DOHH2 (cell line): ENCODE measurements around the gene TUBB2B.

Source experiments
- H3F3A ChIP-seq: fragments of 200-600 bp; sonication (generic), shearing (Covaris generic); 2 replicates; pipeline ENCODE4 v1.6.0; 2016; ENCODE audit warnings: antibody characterized with exemption, mild to moderate bottlenecking; ENCODE audit not compliant: control insufficient read depth, insufficient read depth
- H3K27ac ChIP-seq: fragments of 200-600 bp; sonication (generic); 2 replicates; pipeline ENCODE4 v1.5.1; 2014; ENCODE audit warnings: low read depth, mild to moderate bottlenecking, low read length, moderate library complexity
- H3K27me3 ChIP-seq: fragments of 200-600 bp; sonication (generic); 2 replicates; pipeline ENCODE4 v1.6.1; 2014; ENCODE audit warnings: mild to moderate bottlenecking, low read length, mixed read lengths; ENCODE audit not compliant: control insufficient read depth
- H3K36me3 ChIP-seq: fragments of 200-600 bp; sonication (generic); 2 replicates; pipeline ENCODE4 v1.6.1; 2014; ENCODE audit warnings: mild to moderate bottlenecking, low read length, moderate library complexity, mixed read lengths; ENCODE audit not compliant: control insufficient read depth
- H3K4me1 ChIP-seq: fragments of 200-600 bp; sonication (generic); 2 replicates; pipeline ENCODE4 v1.6.1; 2014; ENCODE audit warnings: mild to moderate bottlenecking, low read length, mixed read lengths; ENCODE audit not compliant: control insufficient read depth
- H3K4me2 ChIP-seq: fragments of 200-600 bp; sonication (generic); 2 replicates; pipeline ENCODE4 v1.6.0; 2014; ENCODE audit warnings: mild to moderate bottlenecking, low read length, moderate library complexity
- H3K4me3 ChIP-seq: fragments of 200-600 bp; sonication (generic); 2 replicates; pipeline ENCODE4 v1.5.1; 2014; ENCODE audit warnings: mild to moderate bottlenecking, low read length, mixed read lengths
- H3K79me2 ChIP-seq: fragments of 200-600 bp; sonication (generic); 2 replicates; pipeline ENCODE4 v1.6.1; 2014; ENCODE audit warnings: mild to moderate bottlenecking, low read length, mixed read lengths; ENCODE audit not compliant: control insufficient read depth
- H3K9me2 ChIP-seq: fragments of 200-600 bp; sonication (generic); replicated peaks from 2 replicates; pipeline ENCODE4 v1.6.1; 2014; ENCODE audit warnings: mild to moderate bottlenecking, low read length, mixed read lengths; ENCODE audit not compliant: control insufficient read depth
- H3K9me3 ChIP-seq: fragments of 200-600 bp; sonication (generic); 2 replicates; pipeline ENCODE4 v1.6.1; 2014; ENCODE audit warnings: antibody characterized with exemption, low read length, mixed read lengths; ENCODE audit not compliant: control insufficient read depth, insufficient read depth
- H4K20me1 ChIP-seq: fragments of 200-600 bp; sonication (generic); 2 replicates; pipeline ENCODE4 v1.6.0; 2014; ENCODE audit warnings: low read depth, mild to moderate bottlenecking, antibody characterized with exemption, low read length, moderate library complexity; ENCODE audit not compliant: control insufficient read depth, insufficient read depth
- EZH2phosphoT487 ChIP-seq: fragments of 200-600 bp; sonication (generic); IDR thresholded peaks from 2 replicates; pipeline ENCODE4 v1.6.1; 2017; ENCODE audit warnings: borderline replicate concordance, mild to moderate bottlenecking, antibody characterized with exemption, low read length, moderate library complexity, mixed read lengths
- TF ChIP-seq, protein P1 (sequence below): fragments of 200-600 bp; sonication (generic); IDR thresholded peaks from one replicate; pipeline ENCODE4 v1.5.1; 2014; ENCODE audit warnings: antibody characterized with exemption, mild to moderate bottlenecking, low read depth, low read length; ENCODE audit not compliant: poor library complexity, severe bottlenecking

The TUBB2B gene

DNA sequence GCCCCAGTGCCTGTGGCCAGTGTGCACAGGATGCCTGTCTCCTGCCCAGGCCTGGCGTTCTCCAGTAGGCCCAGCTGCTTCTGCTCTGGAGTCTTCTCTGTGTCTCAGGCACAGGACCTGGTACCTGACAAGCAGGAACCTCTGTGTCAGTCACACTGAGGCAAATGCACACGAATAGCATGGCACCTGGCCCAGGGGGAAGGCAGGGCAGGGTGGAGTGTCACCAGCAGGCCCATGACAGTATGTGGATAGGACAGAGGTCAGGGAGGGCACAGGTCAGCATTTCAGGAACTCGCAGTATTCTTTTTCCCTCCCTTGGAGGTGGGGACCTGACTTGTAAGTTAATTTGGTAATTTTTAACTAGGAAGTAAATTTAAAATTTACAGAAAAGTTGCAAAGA lies 36.9 kb upstream of the TUBB2B start:
- peaks cover 84% of the 10 kb centered on the region for H3K79me2 ChIP-seq
- no peak overlapping the region for H3K27ac ChIP-seq
- H4K20me1 ChIP-seq, result no peaks in the 10 kb centered on the region; the same call in 1 of the 2 replicates
- H3K36me3 ChIP-seq, result peaks cover 75% of the 10 kb centered on the region
- H3K4me3 ChIP-seq, result no peak overlapping the region
- TF ChIP-seq, protein P1, sequence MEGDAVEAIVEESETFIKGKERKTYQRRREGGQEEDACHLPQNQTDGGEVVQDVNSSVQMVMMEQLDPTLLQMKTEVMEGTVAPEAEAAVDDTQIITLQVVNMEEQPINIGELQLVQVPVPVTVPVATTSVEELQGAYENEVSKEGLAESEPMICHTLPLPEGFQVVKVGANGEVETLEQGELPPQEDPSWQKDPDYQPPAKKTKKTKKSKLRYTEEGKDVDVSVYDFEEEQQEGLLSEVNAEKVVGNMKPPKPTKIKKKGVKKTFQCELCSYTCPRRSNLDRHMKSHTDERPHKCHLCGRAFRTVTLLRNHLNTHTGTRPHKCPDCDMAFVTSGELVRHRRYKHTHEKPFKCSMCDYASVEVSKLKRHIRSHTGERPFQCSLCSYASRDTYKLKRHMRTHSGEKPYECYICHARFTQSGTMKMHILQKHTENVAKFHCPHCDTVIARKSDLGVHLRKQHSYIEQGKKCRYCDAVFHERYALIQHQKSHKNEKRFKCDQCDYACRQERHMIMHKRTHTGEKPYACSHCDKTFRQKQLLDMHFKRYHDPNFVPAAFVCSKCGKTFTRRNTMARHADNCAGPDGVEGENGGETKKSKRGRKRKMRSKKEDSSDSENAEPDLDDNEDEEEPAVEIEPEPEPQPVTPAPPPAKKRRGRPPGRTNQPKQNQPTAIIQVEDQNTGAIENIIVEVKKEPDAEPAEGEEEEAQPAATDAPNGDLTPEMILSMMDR, result no peak
- no peak for TF ChIP-seq EZH2phosphoT487
- no peak overlapping the region for H3K4me2 ChIP-seq
- H3K27me3 ChIP-seq, result no peaks in the 10 kb centered on the region
- H3K9me2 ChIP-seq, result no peaks in the 10 kb centered on the region
- H3K9me3 ChIP-seq, result no peaks in the 10 kb centered on the region
- no peaks in the 10 kb centered on the region for H3F3A ChIP-seq
- H3K4me1 ChIP-seq, result peaks cover 14% of the 10 kb centered on the region

GRCh38 chr6:3263096-3263495 lies 35.6 kb upstream of the TUBB2B start:
- Histone ChIP-seq H3F3A (no peaks in the 10 kb centered on the region), H3K27ac (no peak overlapping the region), H3K9me2 (no peaks in the 10 kb centered on the region), H3K79me2 (peaks cover 85% of the 10 kb centered on the region), H3K4me3 (no peak overlapping the region), H3K4me2 (no peak overlapping the region), H4K20me1 (no peaks in the 10 kb centered on the region; the same call in 1 of the 2 replicates), H3K36me3 (peaks cover 64% of the 10 kb centered on the region), H3K4me1 (peaks cover 14% of the 10 kb centered on the region), H3K9me3 (no peaks in the 10 kb centered on the region), H3K27me3 (no peaks in the 10 kb centered on the region)
- TF ChIP-seq, protein P1, result no peak
- TF ChIP-seq EZH2phosphoT487, result no peak

- no peak for TF ChIP-seq EZH2phosphoT487
- TF ChIP-seq, protein P1, result no peak
- Histone ChIP-seq H3K4me3 (no peak overlapping the region), H3K79me2 (peaks cover 75% of the 10 kb centered on the region), H4K20me1 (no peaks in the 10 kb centered on the region; the same call in 1 of the 2 replicates), H3K36me3 (peaks cover 56% of the 10 kb centered on the region), H3K9me2 (no peaks in the 10 kb centered on the region), H3K9me3 (no peaks in the 10 kb centered on the region), H3K27ac (no peak overlapping the region), H3F3A (no peaks in the 10 kb centered on the region), H3K4me2 (no peak overlapping the region), H3K27me3 (no peaks in the 10 kb centered on the region), H3K4me1 (peaks cover 14% of the 10 kb centered on the region)
Measured at GRCh38 chr6:3261921-3262320, 34.5 kb upstream of the TUBB2B start.

GRCh38 chr6:3261518-3261820 lies 34.0 kb upstream of the TUBB2B start:
- H3K9me3 ChIP-seq, result no peaks in the 10 kb centered on the region
- H3K79me2 ChIP-seq, result peaks cover 74% of the 10 kb centered on the region
- peak overlapping the region; percentile 39; the same call in 1 of the 2 replicates for H3K4me2 ChIP-seq
- H3F3A ChIP-seq, result no peaks in the 10 kb centered on the region
- no peak overlapping the region for H3K4me3 ChIP-seq
- peaks cover 55% of the 10 kb centered on the region for H3K36me3 ChIP-seq
- H3K27ac ChIP-seq, result no peak overlapping the region
- no peak for TF ChIP-seq EZH2phosphoT487
- TF ChIP-seq, protein P1, result no peak
- no peaks in the 10 kb centered on the region for H3K27me3 ChIP-seq
- H3K9me2 ChIP-seq, result no peaks in the 10 kb centered on the region
- peaks cover 14% of the 10 kb centered on the region for H3K4me1 ChIP-seq
- no peaks in the 10 kb centered on the region; the same call in 1 of the 2 replicates for H4K20me1 ChIP-seq
